KMS-11 (cell line): Measurements from ENCODE around the gene SHISA4.

ENCODE experiments used
- H2AFZ ChIP-seq: fragments of 200-600 bp; sonication (generic); 2 replicates; pipeline ENCODE4 v1.6.1; 2016; ENCODE audit warnings: antibody characterized with exemption, mixed run types, low read depth
- H3K27ac ChIP-seq: fragments of 200-600 bp; sonication (generic); 2 replicates; pipeline ENCODE4 v1.6.1; 2016; ENCODE audit warnings: mild to moderate bottlenecking, mixed run types
- H3K27me3 ChIP-seq: fragments of 200-600 bp; sonication (generic); 2 replicates; pipeline ENCODE4 v1.6.1; 2017; ENCODE audit warnings: mild to moderate bottlenecking, low read depth, mixed run types, moderate library complexity; ENCODE audit not compliant: insufficient read depth
- H3K36me3 ChIP-seq: fragments of 200-600 bp; sonication (generic); 2 replicates; pipeline ENCODE4 v1.6.1; 2017; ENCODE audit warnings: mild to moderate bottlenecking, mixed run types; ENCODE audit not compliant: insufficient read depth
- H3K4me1 ChIP-seq: fragments of 200-600 bp; sonication (generic); 2 replicates; pipeline ENCODE4 v1.6.1; 2016; ENCODE audit warnings: mild to moderate bottlenecking, low read depth, mixed run types; ENCODE audit not compliant: poor library complexity, severe bottlenecking
- H3K4me2 ChIP-seq: fragments of 200-600 bp; sonication (generic); 2 replicates; pipeline ENCODE4 v1.7.0; 2016; ENCODE audit warnings: mild to moderate bottlenecking, mixed run types
- H3K4me3 ChIP-seq: fragments of 200-600 bp; sonication (generic); IDR thresholded peaks from 2 replicates; pipeline ENCODE4 v1.6.1; 2017; ENCODE audit warnings: low read depth, low read length, mixed read lengths; ENCODE audit not compliant: insufficient read depth
- H3K79me2 ChIP-seq: fragments of 200-600 bp; sonication (generic); 2 replicates; pipeline ENCODE4 v1.6.1; 2016; ENCODE audit warnings: low read depth, mixed run types; ENCODE audit not compliant: insufficient read depth
- H3K9ac ChIP-seq: fragments of 200-600 bp; sonication (generic); 2 replicates; pipeline ENCODE4 v1.6.1; 2016; ENCODE audit warnings: mild to moderate bottlenecking, mixed run types
- H4K20me1 ChIP-seq: fragments of 200-600 bp; sonication (generic); 2 replicates; pipeline ENCODE4 v1.6.1; 2016; ENCODE audit warnings: mild to moderate bottlenecking, mixed run types; ENCODE audit not compliant: insufficient read depth
- CTCF ChIP-seq: fragments of 200-600 bp; sonication (generic); conservative IDR thresholded peaks from 2 replicates; pipeline ENCODE4 v1.6.1; 2017; ENCODE audit warnings: low read depth, mild to moderate bottlenecking, antibody characterized with exemption, low read length, moderate library complexity, mixed read lengths

The SHISA4 gene

GRCh38 chr1:201877877-201878401, 10.8 kb upstream of the SHISA4 start:
- Histone ChIP-seq H3K4me2 (no peak overlapping the region), H2AFZ (no peak overlapping the region), H3K9ac (no peak overlapping the region), H3K79me2 (no peaks in the 10 kb centered on the region), H3K27ac (no peak overlapping the region), H3K27me3 (no peaks in the 10 kb centered on the region), H4K20me1 (no peaks in the 10 kb centered on the region), H3K36me3 (peaks cover 2% of the 10 kb centered on the region; the same call in 1 of the 2 replicates), H3K4me3 (no peak overlapping the region), H3K4me1 (peaks cover 25% of the 10 kb centered on the region)
- TF ChIP-seq CTCF: peak; percentile 84

GRCh38 chr1:201880928-201881571, 7.6 kb upstream of the SHISA4 start:
- Histone ChIP-seq H3K36me3 (no peaks in the 10 kb centered on the region), H3K4me3 (no peak overlapping the region), H3K4me1 (peaks cover 51% of the 10 kb centered on the region)

GRCh38 chr1:201881617-201882016, 7.1 kb upstream of the SHISA4 start:
- H3K36me3 ChIP-seq: no peaks in the 10 kb centered on the region
- H3K4me1 ChIP-seq: peaks cover 51% of the 10 kb centered on the region
- H3K4me2 ChIP-seq: peak overlapping the region; percentile 62; the same call in 1 of the 2 replicates
- H3K27me3 ChIP-seq: no peaks in the 10 kb centered on the region
- no peak overlapping the region for H3K9ac ChIP-seq
- no peak overlapping the region for H3K4me3 ChIP-seq
- no peak for TF ChIP-seq CTCF
- H2AFZ ChIP-seq: no peak overlapping the region
- H3K79me2 ChIP-seq: no peaks in the 10 kb centered on the region
- no peak overlapping the region for H3K27ac ChIP-seq
- no peaks in the 10 kb centered on the region for H4K20me1 ChIP-seq

More at GRCh38 chr1:201880928-201881571, 7.6 kb upstream of the SHISA4 start:
- TF ChIP-seq CTCF: no peak
- no peak overlapping the region for H3K27ac ChIP-seq
- no peaks in the 10 kb centered on the region for H3K27me3 ChIP-seq
- H4K20me1 ChIP-seq: no peaks in the 10 kb centered on the region
- H2AFZ ChIP-seq: no peak overlapping the region
- no peak overlapping the region for H3K9ac ChIP-seq
- H3K79me2 ChIP-seq: no peaks in the 10 kb centered on the region
- no peak overlapping the region; the same call in 1 of the 2 replicates for H3K4me2 ChIP-seq

GRCh38 chr1:201882665-201883132, 6.0 kb upstream of the SHISA4 start:
- H3K4me1 ChIP-seq: peaks cover 51% of the 10 kb centered on the region
- no peak overlapping the region for H2AFZ ChIP-seq
- H3K79me2 ChIP-seq: no peaks in the 10 kb centered on the region
- no peaks in the 10 kb centered on the region for H3K27me3 ChIP-seq
- H3K9ac ChIP-seq: no peak overlapping the region
- no peaks in the 10 kb centered on the region for H4K20me1 ChIP-seq
- H3K27ac ChIP-seq: peak overlapping the region; percentile 9; the same call in 1 of the 2 replicates
- TF ChIP-seq CTCF: 0 out of 2 replicates have a peak, but pooled peaks have one; percentile 27
- H3K36me3 ChIP-seq: no peaks in the 10 kb centered on the region
- no peak overlapping the region for H3K4me3 ChIP-seq
- H3K4me2 ChIP-seq: peak overlapping the region; percentile 62
